Left kidney (tissue), 2 donors: ENCODE data around the gene LGI4. TPM values are rescaled to one million over a fixed set of nuclear protein-coding genes. Genes with fewer than 3 reads are reported as not detected.
"Not testable (repeated sequence)": the region's sequence is repeated elsewhere in the genome, so short reads cannot be mapped to it uniquely, and the experiment has no call there.

Experiments used
- DNase-seq: peaks from one replicate; pipeline ENCODE4 v3.0.0-alpha.2; 2013
- polyA plus RNA-seq: library from polyadenylated mRNA; unstranded; fragments of 120-200 nt; gene quantifications from one replicate; pipeline ENCODE4 v1.2.1, GENCODE V29; 2013; ENCODE audit not compliant: insufficient read length

Gene LGI4
- polyA plus RNA-seq, 1 donor: 2.3 TPM

GRCh38 chr19:35161434-35161743, 26.5 kb upstream of the LGI4 start:
- no peak for DNase-seq

GRCh38 chr19:35160629-35161433, 26.0 kb upstream of the LGI4 start:
- DNase-seq: no peak

DNA sequence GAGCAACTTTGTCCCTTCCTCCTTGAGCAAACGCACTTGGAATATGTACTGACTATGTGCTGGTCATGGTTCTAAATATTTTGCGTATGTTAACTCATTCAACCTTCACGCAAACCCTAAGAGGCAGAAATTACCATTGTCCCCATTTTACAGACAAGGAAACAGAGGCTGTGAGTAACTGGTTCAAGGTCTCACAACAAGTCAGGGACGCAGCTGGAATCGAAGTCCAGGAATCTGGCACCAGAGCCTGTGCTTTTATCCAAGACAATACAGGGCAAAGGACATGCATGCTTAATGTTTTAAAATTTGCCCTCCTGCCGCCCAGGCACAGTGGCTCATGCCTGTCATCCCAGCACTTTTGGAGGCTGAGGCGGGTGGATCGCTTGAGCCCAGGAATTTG, 24.7 kb upstream of the LGI4 start:
- DNase-seq: no peak

GRCh38 chr19:35157431-35157830, 22.6 kb upstream of the LGI4 start:
- DNase-seq: no peak

DNA sequence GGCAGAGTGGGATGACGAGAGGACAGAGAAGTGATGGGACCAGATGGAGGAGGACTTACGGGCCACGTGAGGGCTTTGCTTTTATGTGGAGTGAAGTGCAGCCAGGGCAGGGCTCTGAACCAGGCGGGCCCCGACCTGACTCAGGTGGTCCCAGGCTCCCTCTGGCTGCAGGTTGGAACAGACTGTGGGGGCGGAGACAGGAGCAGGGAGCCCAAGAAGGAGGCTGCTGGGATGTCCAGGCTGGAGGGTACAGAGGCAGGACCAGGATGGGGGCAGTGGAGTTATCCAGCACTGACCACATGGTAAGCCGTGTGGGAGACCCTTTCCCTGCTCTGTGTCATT, 21.8 kb upstream of the LGI4 start:
- no peak for DNase-seq

DNA sequence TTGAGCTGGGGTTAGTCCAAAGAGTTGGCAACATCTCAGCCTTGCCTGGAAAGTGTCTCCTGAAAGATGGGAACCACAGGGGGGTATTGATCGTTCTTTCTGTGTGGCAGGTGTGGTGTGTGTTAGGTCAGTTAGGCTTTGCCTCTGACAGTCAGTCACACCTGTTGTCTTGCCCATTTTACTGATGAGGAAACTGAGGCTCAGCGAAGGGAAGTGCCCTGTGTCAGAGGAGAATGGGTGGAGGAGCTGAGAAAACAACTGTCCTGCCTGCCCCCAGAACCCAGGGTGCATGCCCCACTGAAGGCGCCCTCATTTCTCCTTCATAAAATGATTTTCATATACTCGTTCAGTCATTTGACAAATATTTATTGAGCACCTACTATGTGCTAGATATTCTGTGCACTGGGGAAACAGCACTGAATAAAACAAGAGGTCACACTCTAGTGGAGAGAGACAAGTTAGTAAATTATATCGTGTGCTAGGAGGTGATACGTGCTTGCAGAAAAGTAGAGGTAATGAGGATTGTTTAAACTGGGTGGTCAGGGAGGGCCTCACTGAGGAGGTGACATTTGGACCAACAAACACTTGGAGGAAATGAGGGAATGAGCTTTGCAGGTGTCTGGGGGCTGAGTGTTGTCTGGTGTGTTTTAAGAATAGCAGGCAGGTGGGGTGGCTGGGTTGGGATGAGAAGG, 21.3 kb upstream of the LGI4 start:
- no peak for DNase-seq

DNA sequence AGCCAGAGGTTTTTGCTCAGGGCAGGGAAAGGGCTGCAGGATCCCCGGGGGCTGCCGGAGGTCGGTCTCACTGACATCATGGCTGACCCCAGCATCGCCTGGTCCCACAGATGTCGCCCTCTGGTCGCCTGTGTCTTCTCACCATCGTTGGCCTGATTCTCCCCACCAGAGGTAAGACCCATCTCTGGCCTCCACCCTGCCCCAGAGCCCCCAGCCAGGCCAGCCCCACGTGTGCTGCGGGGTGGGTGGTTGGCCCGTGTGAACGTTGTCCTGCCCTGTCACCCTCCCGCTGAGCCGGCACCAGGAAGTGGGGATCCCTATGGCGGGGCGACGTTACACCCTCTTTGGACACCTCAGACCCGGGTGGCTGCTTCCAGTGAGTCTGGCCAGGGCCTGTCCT, 20.6 kb upstream of the LGI4 start:
- DNase-seq: no peak

DNA sequence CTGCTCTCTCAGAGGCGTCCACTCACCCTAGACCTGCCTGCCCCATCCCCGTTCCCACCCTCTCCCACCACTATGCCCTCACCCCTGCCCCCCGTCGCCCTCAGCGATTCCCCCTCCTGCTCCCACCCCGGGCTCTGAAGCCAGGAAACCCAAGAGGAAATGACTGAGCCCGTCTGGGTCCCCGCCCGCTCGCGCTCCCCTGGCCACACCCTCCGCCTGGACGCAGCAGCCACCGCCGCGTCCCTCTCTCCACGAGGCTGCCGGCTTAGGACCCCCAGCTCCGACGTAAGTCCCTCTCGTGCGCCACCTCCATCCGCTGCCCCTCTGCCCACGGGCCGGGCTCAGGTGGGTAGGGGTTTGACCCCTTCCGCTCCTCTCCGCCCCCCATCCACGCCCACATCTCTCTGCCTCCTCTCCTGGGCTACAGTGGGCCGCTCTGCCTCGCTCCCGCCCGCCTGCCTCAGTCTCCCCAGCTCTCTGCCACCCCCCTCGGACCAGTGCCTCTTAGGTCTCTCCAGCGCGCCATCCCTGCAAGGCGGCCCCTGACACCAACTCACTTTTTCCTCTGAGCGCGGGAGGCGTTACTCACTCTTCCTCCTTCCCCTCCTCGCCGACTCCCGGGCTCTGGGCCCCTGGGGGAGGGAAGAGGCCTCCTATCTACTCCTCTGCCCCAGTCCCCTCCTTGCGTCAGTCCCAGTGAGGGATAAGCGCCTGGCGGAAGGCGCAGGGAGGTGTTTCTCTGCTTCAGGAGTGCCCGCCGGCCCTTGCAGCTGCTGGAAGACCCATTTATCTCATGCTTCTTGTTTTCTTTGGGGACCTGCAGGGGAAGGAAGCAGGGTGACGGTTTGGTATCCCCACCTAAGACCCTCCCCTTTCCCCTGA, 19.9 kb upstream of the LGI4 start, which contains the start of gene FXYD5:
Gene FXYD5, plus strand, starts transcription at position 211 of the 882 bp plus-strand sequence. CDS start 816 bp downstream, outside the sequence.
- DNase-seq: no peak

GRCh38 chr19:35153701-35154524, 19.1 kb upstream of the LGI4 start:
- no peak for DNase-seq

DNA sequence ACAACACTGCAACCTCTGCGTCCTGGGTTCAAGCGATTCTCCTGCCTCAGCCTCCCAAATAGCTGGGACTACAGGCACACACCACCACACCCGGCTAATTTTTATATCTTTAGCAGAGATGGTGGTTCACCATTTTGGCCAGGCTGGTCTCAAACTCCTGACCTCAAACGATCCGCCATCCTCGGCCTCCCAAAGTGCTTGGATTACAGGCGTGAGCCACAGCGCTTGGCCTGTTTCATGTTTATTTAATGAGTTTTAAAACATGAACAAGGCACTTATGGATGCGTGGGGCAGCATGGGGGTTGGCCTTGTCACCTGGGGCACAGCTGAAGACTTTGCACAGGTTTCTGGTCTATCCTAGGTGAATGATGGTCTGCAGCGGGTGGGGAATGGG, 18.3 kb upstream of the LGI4 start:
- DNase-seq: not testable (repeated sequence)

DNA sequence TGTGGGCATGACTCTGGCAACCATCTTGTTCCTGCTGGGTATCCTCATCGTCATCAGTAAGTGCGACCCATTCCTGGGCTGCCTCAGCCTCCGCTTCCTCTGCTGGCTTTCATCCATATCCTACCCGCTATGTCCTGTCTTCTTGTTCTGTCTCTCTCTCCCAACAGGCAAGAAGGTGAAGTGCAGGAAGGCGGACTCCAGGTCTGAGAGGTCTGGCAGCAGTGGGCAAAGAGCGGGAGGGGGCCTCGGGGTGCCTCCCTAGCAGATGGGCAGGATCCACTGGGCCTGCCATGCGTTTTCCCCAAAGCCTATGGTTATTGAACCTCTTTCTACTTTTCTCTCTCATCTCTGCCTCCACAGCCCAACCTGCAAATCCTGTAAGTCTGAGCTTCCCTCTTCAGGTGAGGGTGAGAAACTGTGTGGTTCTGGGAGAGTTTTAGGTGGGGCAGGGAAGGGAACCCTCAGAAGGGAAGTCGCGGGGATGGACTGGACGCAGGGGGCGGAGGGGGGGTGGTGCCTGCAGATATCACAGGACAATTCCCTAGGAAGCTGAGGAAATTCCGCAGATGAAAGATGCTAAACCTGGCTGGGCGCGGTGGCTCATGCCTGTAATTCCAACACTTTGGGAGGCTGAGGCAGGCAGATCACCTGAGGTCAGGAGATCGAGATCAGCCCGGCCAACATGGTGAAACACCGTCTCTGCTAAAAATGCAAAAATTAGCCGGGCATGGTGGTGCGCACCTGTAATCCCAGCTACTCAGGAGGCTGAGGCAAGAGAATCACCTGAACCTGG, 16.6 kb upstream of the LGI4 start:
- no peak for DNase-seq

- no peak for DNase-seq
Measured at GRCh38 chr19:35150445-35150844, 15.6 kb upstream of the LGI4 start.

- no peak for DNase-seq
Measured at GRCh38 chr19:35149463-35149862, 14.6 kb upstream of the LGI4 start.

DNA sequence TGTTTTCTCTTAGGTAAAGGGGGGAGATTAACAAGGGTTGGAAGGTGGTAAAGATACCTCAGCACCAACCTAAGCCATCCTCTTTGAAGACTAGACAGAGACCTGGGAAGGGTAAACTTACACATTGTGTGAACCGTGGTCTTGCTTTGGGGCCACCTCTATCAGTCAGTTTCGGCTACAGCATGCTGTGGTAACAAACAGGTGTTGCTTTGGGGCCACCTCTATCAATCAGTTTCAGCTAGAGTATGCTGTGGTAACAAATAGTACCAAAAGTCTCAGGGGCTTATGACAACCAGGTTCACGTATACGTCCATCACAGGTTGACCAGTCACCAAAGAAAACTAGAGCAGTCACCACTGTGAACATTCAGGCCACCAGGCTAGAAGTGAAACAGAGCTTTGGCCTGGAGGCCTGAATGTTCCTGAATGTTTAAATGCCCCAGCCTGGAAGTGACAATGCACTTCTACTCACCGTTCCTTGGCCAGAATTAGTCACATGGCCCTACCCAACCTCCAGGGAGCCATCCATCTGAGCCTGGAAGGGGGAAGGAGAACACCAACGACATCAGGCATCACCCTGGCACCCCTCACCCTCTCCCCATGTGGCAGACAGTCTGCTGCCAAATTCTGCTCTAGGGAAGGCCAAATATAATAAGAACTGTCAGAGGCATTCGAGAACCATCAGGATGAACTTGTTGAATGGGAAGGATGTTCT, 12.0 kb upstream of the LGI4 start:
- DNase-seq: no peak

GRCh38 chr19:35144600-35145436, 10.0 kb upstream of the LGI4 start:
- DNase-seq: no peak

DNA sequence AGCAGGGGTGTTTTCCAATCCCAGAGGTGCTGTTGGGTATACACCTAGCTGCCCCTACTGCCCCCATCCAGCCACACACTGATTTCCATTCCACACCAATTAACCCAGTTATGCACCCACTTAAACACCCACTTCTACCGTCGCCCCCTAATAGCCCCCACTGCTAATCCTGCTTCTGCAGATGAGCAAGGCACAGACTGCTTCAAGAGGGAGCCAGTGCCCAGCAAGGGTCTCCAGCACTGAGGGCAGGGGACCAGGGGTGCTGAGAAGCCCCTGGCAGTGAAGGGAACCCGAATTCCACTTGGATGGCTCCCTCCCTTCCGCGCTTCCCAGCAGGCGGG, 9.4 kb upstream of the LGI4 start:
- no peak for DNase-seq

DNA sequence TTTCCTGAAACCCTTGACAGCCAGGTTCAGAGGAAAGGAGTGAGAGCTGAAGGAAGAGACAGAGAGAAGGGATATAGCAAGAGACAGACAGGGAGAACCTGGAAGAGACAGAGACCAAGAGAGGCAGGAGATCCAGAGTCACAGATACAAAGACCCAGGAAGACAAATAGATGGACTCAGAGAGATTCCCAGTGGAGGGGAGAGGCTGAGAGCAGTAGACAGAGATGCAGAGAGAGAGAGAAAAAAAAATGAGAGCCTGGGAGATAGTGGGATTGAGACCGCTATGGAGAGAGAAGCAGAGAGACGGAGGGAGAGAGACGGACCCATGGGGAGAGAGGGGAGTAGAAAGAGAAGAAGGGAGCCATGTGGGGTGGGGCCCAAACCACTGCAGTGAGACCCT, 9.0 kb upstream of the LGI4 start:
- DNase-seq: no peak

DNA sequence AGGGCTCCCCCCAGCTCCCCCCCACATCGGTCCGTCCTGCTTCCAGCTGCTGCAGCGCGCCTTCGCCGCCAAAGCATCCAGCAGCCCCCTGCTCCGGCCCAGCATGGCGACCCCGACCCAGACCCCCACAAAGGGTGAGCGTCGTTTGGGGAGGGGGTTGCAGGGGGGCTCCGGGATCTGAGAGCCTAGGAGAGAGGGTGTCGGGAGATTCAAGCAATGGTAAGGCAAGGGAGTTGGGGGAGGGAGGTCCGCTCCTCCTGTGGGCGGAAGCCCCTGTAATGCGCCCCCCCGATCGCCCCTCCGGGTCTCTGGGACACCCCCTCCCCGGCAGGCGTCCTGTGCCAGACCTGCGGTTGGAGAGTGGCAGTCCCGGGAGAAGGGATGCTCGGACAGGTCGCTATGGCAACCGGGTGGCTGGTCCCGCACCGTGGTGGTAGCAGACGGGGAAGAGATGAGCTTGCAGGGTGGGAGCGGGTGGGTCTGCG, 8.4 kb upstream of the LGI4 start, which contains the start of gene FXYD7:
Gene FXYD7, plus strand, starts transcription at position 25 of the 485 bp plus-strand sequence. Its CDS starts 79 bp downstream, at position 104.
- no peak for DNase-seq

- no peak for DNase-seq
Measured at GRCh38 chr19:35142606-35143230, 7.9 kb upstream of the LGI4 start.
